Gastroesophageal sphincter (tissue), 4 donors: ENCODE results near the gene SOCS3. TPM values are rescaled to one million over a fixed set of nuclear protein-coding genes. Genes with fewer than 3 reads are reported as not detected.

Source experiments
- ATAC-seq: fragments of 150-250 bp; one replicate; pipeline ENCODE4 v1.9.1; 2016; ENCODE audit warnings: mild to moderate bottlenecking, moderate library complexity
- H3K27ac ChIP-seq, 4 donors: fragments of 200-600 bp; sonication (generic) in 3 of 4; 1 replicate in 3 of 4; 2 replicates in 1 of 4; pipeline ENCODE4 v1.5.1; 2016 to 2019
- H3K27me3 ChIP-seq: fragments of 200-600 bp; sonication (generic); one replicate; pipeline ENCODE4 v1.5.1; 2019
- H3K36me3 ChIP-seq, 2 donors: fragments of 200-600 bp; sonication (generic); one replicate each; pipeline ENCODE4 v1.5.1; 2019; ENCODE audit warnings: control low read depth in 1 of 2
- H3K4me1 ChIP-seq, 3 donors: fragments of 200-600 bp; sonication (generic); 1 replicate in 2 of 3; 2 replicates in 1 of 3; pipeline ENCODE4 v1.5.1; 2016 to 2019; ENCODE audit warnings: control low read depth in 2 of 3
- H3K4me3 ChIP-seq, 2 donors: fragments of 200-600 bp; sonication (generic); one replicate each; pipeline ENCODE4 v1.5.1; 2019; ENCODE audit warnings: mild to moderate bottlenecking in 1 of 2, moderate library complexity in 1 of 2
- H3K9me3 ChIP-seq, 3 donors: fragments of 200-600 bp; sonication (generic); one replicate each; pipeline ENCODE4 v1.5.1; 2017 to 2019; ENCODE audit warnings: control low read depth in 2 of 3
- CTCF ChIP-seq, 4 experiments: fragments of 200-600 bp in 2 of 4; fragments of 450-650 bp in 2 of 4; sonication (generic) in 1 of 4; IDR thresholded peaks; one replicate each; pipeline ENCODE4 v1.5.1; 2017 to 2019; ENCODE audit warnings: antibody characterized with exemption in 4 of 4, mild to moderate bottlenecking in 2 of 4, moderate library complexity in 2 of 4
- EP300 ChIP-seq: sonication (generic); formaldehyde crosslinking; IDR thresholded peaks from one replicate; pipeline ENCODE4 v1.6.1; 2017; ENCODE audit warnings: antibody characterized with exemption, mild to moderate bottlenecking
- POLR2A ChIP-seq, 2 donors: fragments of 450-650 bp; IDR thresholded peaks; one replicate each; pipeline ENCODE4 v1.6.1; 2017; ENCODE audit warnings: antibody characterized with exemption in 2 of 2, mild to moderate bottlenecking in 2 of 2, moderate library complexity in 1 of 2
- POLR2AphosphoS5 ChIP-seq: sonication (generic); formaldehyde crosslinking; IDR thresholded peaks from one replicate; pipeline ENCODE4 v1.6.1; 2017; ENCODE audit warnings: antibody characterized with exemption
- WGBS, 2 donors: methylation state at CpG; one replicate each; pipeline ENCODE4 v1.1.5; 2018; ENCODE audit warnings: low coverage in 1 of 2; 5-methylcytosine and 5-hydroxymethylcytosine counted together
- total RNA-seq, 4 donors: library from RNA; depleted of rRNA; stranded (reverse); fragments of >200 nt; gene quantifications; one replicate each; pipeline ENCODE4 v1.1.0, GENCODE V29; 2016

The SOCS3 gene
- total RNA-seq, 4 donors from 2014 or later: 11.5 to 423 (median 38.2) TPM

GRCh38 chr17:78377858-78378224 lies 18.0 kb upstream of the SOCS3 start:
- Histone ChIP-seq H3K27me3 (no peaks in the 10 kb centered on the region), H3K4me3 (peak overlapping the region; percentile 90 to 91), H3K9me3 (no peaks in the 10 kb centered on the region), H3K4me1 (peaks cover 6 to 48% (median 18%) of the 10 kb centered on the region in 3 donors), H3K27ac (peak overlapping the region; percentile 79 to 94 (median 89)), H3K36me3 (no peaks in the 10 kb centered on the region)
- WGBS, 2 donors: no CpG with 5 or more reads among the region's 14 CpGs
- no peak for TF ChIP-seq POLR2A (IDR thresholded peaks at IDR 0.05)
- no peak for TF ChIP-seq CTCF (IDR thresholded peaks at IDR 0.05)
- no peak for TF ChIP-seq EP300
- no peak for TF ChIP-seq POLR2AphosphoS5
- no peak for ATAC-seq

- 87 to 95% methylated on average over 5 of the region's 5 CpGs for WGBS, 2 donors
- TF ChIP-seq POLR2A (IDR thresholded peaks at IDR 0.05) (no peak), EP300 (no peak), POLR2AphosphoS5 (no peak), CTCF (IDR thresholded peaks at IDR 0.05) (no peak)
- ATAC-seq: no peak
- Histone ChIP-seq H3K4me1 (peaks cover 6 to 33% (median 14%) of the 10 kb centered on the region in 3 donors), H3K9me3 (no peaks in the 10 kb centered on the region), H3K27me3 (no peaks in the 10 kb centered on the region), H3K27ac (peak overlapping the region in 1 of 4 donors; percentile 60), H3K36me3 (no peaks in the 10 kb centered on the region), H3K4me3 (no peak overlapping the region)
Measured at GRCh38 chr17:78376161-78376560, 16.3 kb upstream of the SOCS3 start.

- no peak for TF ChIP-seq EP300
- no peak for TF ChIP-seq POLR2A (IDR thresholded peaks at IDR 0.05)
- peak; percentile 94 for TF ChIP-seq POLR2AphosphoS5
- H3K27ac ChIP-seq: peak overlapping the region in 3 of 4 donors; percentile 6 to 60 (median 32)
- no peaks in the 10 kb centered on the region for H3K9me3 ChIP-seq
- H3K27me3 ChIP-seq: no peaks in the 10 kb centered on the region
- 66 to 76% methylated on average over 3 to 6 of the region's 9 CpGs for WGBS, 2 donors
- ATAC-seq: peak; percentile 77
- H3K4me3 ChIP-seq: no peak overlapping the region
- H3K36me3 ChIP-seq: no peaks in the 10 kb centered on the region
- H3K4me1 ChIP-seq: peaks cover 6 to 27% (median 9%) of the 10 kb centered on the region in 3 donors
Measured at GRCh38 chr17:78375401-78376151, 15.7 kb upstream of the SOCS3 start.

GRCh38 chr17:78374631-78375274 lies 14.9 kb upstream of the SOCS3 start:
- Histone ChIP-seq H3K36me3 (no peaks in the 10 kb centered on the region), H3K9me3 (no peaks in the 10 kb centered on the region), H3K27ac (peak overlapping the region in 3 of 4 donors; percentile 6 to 60 (median 32)), H3K27me3 (no peaks in the 10 kb centered on the region), H3K4me3 (no peak overlapping the region), H3K4me1 (peaks cover 4 to 19% (median 4%) of the 10 kb centered on the region in 3 donors)
- TF ChIP-seq POLR2A (IDR thresholded peaks at IDR 0.05) (no peak), CTCF (IDR thresholded peaks at IDR 0.05) (no peak)
- WGBS, 2 donors: 21 to 67% methylated on average over 1 to 4 of the region's 14 CpGs
- no peak for ATAC-seq

GRCh38 chr17:78374189-78374588 lies 14.3 kb upstream of the SOCS3 start:
- 55 to 63% methylated on average over 4 to 5 of the region's 6 CpGs for WGBS, 2 donors
- no peak for TF ChIP-seq EP300
- TF ChIP-seq CTCF (IDR thresholded peaks at IDR 0.05): no peak
- no peak for TF ChIP-seq POLR2A (IDR thresholded peaks at IDR 0.05)
- no peak for TF ChIP-seq POLR2AphosphoS5
- Histone ChIP-seq H3K4me1 (peaks cover 0 to 13% (median 0%) of the 10 kb centered on the region in 3 donors), H3K4me3 (no peak overlapping the region), H3K36me3 (no peaks in the 10 kb centered on the region), H3K27ac (peak overlapping the region in 3 of 4 donors; percentile 6 to 60 (median 32)), H3K27me3 (no peaks in the 10 kb centered on the region), H3K9me3 (no peaks in the 10 kb centered on the region)
- ATAC-seq: no peak
